Neural cell (in vitro differentiated cells): ENCODE data around the gene GSTT2.

ENCODE experiments used
- EP300 ChIP-seq: fragments of 450-650 bp; conservative IDR thresholded peaks from 2 replicates; pipeline ENCODE4 v1.6.1; 2014; ENCODE audit warnings: antibody characterized with exemption, mild to moderate bottlenecking, moderate library complexity; ENCODE audit not compliant: poor library complexity, severe bottlenecking
- EZH2 ChIP-seq: fragments of 200-600, 300-800 bp; shearing (Covaris generic), sonication (generic); IDR thresholded peaks from 2 replicates; pipeline ENCODE4 v1.6.1; 2014; ENCODE audit warnings: antibody characterized with exemption, low read length, borderline replicate concordance, mild to moderate bottlenecking; ENCODE audit not compliant: insufficient read depth, poor library complexity, severe bottlenecking
- MXI1 ChIP-seq: fragments of 450-650 bp; conservative IDR thresholded peaks from 2 replicates; pipeline ENCODE4 v1.6.1; 2014; ENCODE audit warnings: antibody characterized with exemption, mild to moderate bottlenecking; ENCODE audit not compliant: poor library complexity, severe bottlenecking
- POLR2AphosphoS5 ChIP-seq: IDR thresholded peaks from 2 replicates; pipeline ENCODE4 v1.6.1; 2012
- RAD21 ChIP-seq: fragments of 450-650 bp; conservative IDR thresholded peaks from 2 replicates; pipeline ENCODE4 v1.6.1; 2014; ENCODE audit warnings: antibody characterized with exemption, mild to moderate bottlenecking, moderate library complexity
- SMC3 ChIP-seq: fragments of 450-650 bp; conservative IDR thresholded peaks from 2 replicates; pipeline ENCODE4 v1.6.1; 2014; ENCODE audit warnings: antibody characterized with exemption, mild to moderate bottlenecking, moderate library complexity; ENCODE audit not compliant: poor library complexity
- TAF1 ChIP-seq: IDR thresholded peaks from 2 replicates; pipeline ENCODE4 v1.6.1; 2012; ENCODE audit warnings: low read depth
- TF ChIP-seq, protein P1 (sequence below): fragments of 450-650 bp; IDR thresholded peaks from 2 replicates; pipeline ENCODE4 v1.5.1; 2014; ENCODE audit warnings: antibody characterized with exemption, mild to moderate bottlenecking, moderate library complexity; ENCODE audit not compliant: poor library complexity, severe bottlenecking
- TF ChIP-seq, protein P2 (sequence below): IDR thresholded peaks from 2 replicates; pipeline ENCODE4 v1.6.1; 2012; ENCODE audit warnings: borderline replicate concordance

DNA sequence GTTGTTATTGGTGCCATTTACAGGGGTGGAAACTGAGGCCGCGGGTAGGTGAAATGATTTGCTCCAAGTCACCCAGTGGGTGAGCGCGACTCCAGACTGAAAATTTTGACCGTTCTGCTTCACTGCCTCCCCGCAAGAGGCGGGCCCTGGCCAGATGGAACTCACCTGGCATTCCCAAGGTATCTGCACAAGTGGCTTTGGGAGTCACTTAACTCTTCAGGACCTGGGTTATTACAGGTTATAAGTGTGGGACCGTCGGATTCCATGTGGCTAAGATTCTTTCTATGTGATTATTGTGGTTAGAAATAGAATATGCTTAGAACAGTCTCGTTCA lies 31.8 kb downstream of the GSTT2 start:
- TF ChIP-seq, protein P1, sequence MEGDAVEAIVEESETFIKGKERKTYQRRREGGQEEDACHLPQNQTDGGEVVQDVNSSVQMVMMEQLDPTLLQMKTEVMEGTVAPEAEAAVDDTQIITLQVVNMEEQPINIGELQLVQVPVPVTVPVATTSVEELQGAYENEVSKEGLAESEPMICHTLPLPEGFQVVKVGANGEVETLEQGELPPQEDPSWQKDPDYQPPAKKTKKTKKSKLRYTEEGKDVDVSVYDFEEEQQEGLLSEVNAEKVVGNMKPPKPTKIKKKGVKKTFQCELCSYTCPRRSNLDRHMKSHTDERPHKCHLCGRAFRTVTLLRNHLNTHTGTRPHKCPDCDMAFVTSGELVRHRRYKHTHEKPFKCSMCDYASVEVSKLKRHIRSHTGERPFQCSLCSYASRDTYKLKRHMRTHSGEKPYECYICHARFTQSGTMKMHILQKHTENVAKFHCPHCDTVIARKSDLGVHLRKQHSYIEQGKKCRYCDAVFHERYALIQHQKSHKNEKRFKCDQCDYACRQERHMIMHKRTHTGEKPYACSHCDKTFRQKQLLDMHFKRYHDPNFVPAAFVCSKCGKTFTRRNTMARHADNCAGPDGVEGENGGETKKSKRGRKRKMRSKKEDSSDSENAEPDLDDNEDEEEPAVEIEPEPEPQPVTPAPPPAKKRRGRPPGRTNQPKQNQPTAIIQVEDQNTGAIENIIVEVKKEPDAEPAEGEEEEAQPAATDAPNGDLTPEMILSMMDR: no peak
- TF ChIP-seq EZH2 (no peak), POLR2AphosphoS5 (no peak), RAD21 (no peak), MXI1 (no peak), SMC3 (no peak), EP300 (no peak), TAF1 (no peak)
- TF ChIP-seq, protein P2, sequence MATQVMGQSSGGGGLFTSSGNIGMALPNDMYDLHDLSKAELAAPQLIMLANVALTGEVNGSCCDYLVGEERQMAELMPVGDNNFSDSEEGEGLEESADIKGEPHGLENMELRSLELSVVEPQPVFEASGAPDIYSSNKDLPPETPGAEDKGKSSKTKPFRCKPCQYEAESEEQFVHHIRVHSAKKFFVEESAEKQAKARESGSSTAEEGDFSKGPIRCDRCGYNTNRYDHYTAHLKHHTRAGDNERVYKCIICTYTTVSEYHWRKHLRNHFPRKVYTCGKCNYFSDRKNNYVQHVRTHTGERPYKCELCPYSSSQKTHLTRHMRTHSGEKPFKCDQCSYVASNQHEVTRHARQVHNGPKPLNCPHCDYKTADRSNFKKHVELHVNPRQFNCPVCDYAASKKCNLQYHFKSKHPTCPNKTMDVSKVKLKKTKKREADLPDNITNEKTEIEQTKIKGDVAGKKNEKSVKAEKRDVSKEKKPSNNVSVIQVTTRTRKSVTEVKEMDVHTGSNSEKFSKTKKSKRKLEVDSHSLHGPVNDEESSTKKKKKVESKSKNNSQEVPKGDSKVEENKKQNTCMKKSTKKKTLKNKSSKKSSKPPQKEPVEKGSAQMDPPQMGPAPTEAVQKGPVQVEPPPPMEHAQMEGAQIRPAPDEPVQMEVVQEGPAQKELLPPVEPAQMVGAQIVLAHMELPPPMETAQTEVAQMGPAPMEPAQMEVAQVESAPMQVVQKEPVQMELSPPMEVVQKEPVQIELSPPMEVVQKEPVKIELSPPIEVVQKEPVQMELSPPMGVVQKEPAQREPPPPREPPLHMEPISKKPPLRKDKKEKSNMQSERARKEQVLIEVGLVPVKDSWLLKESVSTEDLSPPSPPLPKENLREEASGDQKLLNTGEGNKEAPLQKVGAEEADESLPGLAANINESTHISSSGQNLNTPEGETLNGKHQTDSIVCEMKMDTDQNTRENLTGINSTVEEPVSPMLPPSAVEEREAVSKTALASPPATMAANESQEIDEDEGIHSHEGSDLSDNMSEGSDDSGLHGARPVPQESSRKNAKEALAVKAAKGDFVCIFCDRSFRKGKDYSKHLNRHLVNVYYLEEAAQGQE: no peak
